ENCODE results near the gene ADRA1B.
A peak's percentile ranks its signal among the peaks of the same experiment; 100 is the strongest.
"Not testable (repeated sequence)": the region's sequence is repeated elsewhere in the genome, so short reads cannot be mapped to it uniquely, and the experiment has no call there.

ADRA1B gene

GRCh38 chr5:160008877-160009590 lies 92.8 kb downstream of the ADRA1B start, which contains the start of gene TTC1:
TSS of gene TTC1 (plus strand) at chr5:160009139. CDS start at chr5:160010529, 1,390 bp downstream.
- TF ChIP-seq CTCF (conservative IDR thresholded peaks at IDR 0.05; ENCODE audit: low read depth, low read length): no peak
- peak within 1 kb of the TSS; percentile 98 for H3K4me3 ChIP-seq (ENCODE audit: low read depth, low read length)
- DNase-seq (ENCODE audit: low read depth): peak; percentile 99

GRCh38 chr5:160009591-160009989 lies 93.3 kb downstream of the ADRA1B start:
- H3K4me3 ChIP-seq (ENCODE audit: low read depth, low read length): peak overlapping the region; percentile 98

GRCh38 chr5:160011471-160011870 lies 95.2 kb downstream of the ADRA1B start:
- TF ChIP-seq CTCF (conservative IDR thresholded peaks at IDR 0.05; ENCODE audit: low read depth, low read length): no peak
- no peak for DNase-seq (ENCODE audit: low read depth)
- H3K4me3 ChIP-seq (ENCODE audit: low read depth, low read length): no peak overlapping the region

More at GRCh38 chr5:160009591-160009989, 93.3 kb downstream of the ADRA1B start:
- TF ChIP-seq CTCF (conservative IDR thresholded peaks at IDR 0.05; ENCODE audit: low read depth, low read length): no peak
- peak; percentile 9 for DNase-seq (ENCODE audit: low read depth)

GRCh38 chr5:160014197-160014596 lies 97.9 kb downstream of the ADRA1B start:
- DNase-seq (ENCODE audit: low read depth): not testable (repeated sequence)

GRCh38 chr5:160018945-160019625 lies 102.8 kb downstream of the ADRA1B start:
- H3K4me3 ChIP-seq (ENCODE audit: low read depth, low read length): no peak overlapping the region
- TF ChIP-seq CTCF (conservative IDR thresholded peaks at IDR 0.05; ENCODE audit: low read depth, low read length): no peak
- DNase-seq (ENCODE audit: low read depth): no peak

More at GRCh38 chr5:160014197-160014596, 97.9 kb downstream of the ADRA1B start:
- not testable (repeated sequence) for H3K4me3 ChIP-seq (ENCODE audit: low read depth, low read length)

- no peak for TF ChIP-seq CTCF (conservative IDR thresholded peaks at IDR 0.05; ENCODE audit: low read depth, low read length)
- no peak overlapping the region for H3K4me3 ChIP-seq (ENCODE audit: low read depth, low read length)
- peak; percentile 50 for DNase-seq (ENCODE audit: low read depth)
Observed at GRCh38 chr5:160020266-160020770, 104.0 kb downstream of the ADRA1B start.

GRCh38 chr5:160020964-160021363 lies 104.7 kb downstream of the ADRA1B start:
- peak; percentile 60 for DNase-seq (ENCODE audit: low read depth)
- no peak overlapping the region for H3K4me3 ChIP-seq (ENCODE audit: low read depth, low read length)
- no peak for TF ChIP-seq CTCF (conservative IDR thresholded peaks at IDR 0.05; ENCODE audit: low read depth, low read length)
